NB4 (cell line): Measurements from ENCODE around the gene LRRC61.

Experiments used
- DNase-seq: peaks from one replicate; pipeline ENCODE4 v3.0.0; 2010; ENCODE audit warnings: low read depth
- H3K4me3 ChIP-seq: one replicate; pipeline ENCODE4 v1.5.1; 2011; ENCODE audit warnings: mild to moderate bottlenecking, low read depth, low read length, moderate library complexity
- CTCF ChIP-seq: IDR thresholded peaks from one replicate; pipeline ENCODE4 v1.5.1; 2012; ENCODE audit warnings: low read depth, low read length
- MAX ChIP-seq: IDR thresholded peaks from 2 replicates; pipeline ENCODE4 v1.6.1; 2011; ENCODE audit warnings: low read depth, low read length
- MYC ChIP-seq: IDR thresholded peaks from 2 replicates; pipeline ENCODE4 v1.6.1; 2011; ENCODE audit warnings: low read depth, low read length
- POLR2A ChIP-seq: IDR thresholded peaks from 2 replicates; pipeline ENCODE4 v1.6.1; 2011; ENCODE audit warnings: mild to moderate bottlenecking; ENCODE audit not compliant: insufficient read length; ENCODE audit errors: extremely low read depth

LRRC61 gene

GRCh38 chr7:150377635-150378034 is 54.5 kb downstream of the LRRC61 start:
- no peak for TF ChIP-seq MAX
- TF ChIP-seq CTCF, result no peak
- TF ChIP-seq POLR2A, result no peak
- TF ChIP-seq MYC, result no peak
- no peak overlapping the region for H3K4me3 ChIP-seq
- DNase-seq, result no peak

- peak; percentile 92 for DNase-seq
- peak overlapping the region; percentile 72 for H3K4me3 ChIP-seq
- TF ChIP-seq POLR2A (peak; percentile 11), MYC (no peak), CTCF (peak; percentile 35), MAX (peak; percentile 5; the same call in 1 of the 2 replicates)
Observed at GRCh38 chr7:150378115-150378852, 55.1 kb downstream of the LRRC61 start.

GRCh38 chr7:150378853-150379440 is 55.8 kb downstream of the LRRC61 start, which contains the start of gene ZNF775:
TSS of gene ZNF775 (plus strand) at chr7:150379330. CDS start at chr7:150388471, 9,141 bp downstream.
- H3K4me3 ChIP-seq, result peak within 1 kb of the TSS; percentile 78
- peak; percentile 99 for DNase-seq
- TF ChIP-seq MYC (0 out of 2 replicates have a peak, but pooled peaks have one; percentile 14), CTCF (no peak), POLR2A (peak; percentile 93)

GRCh38 chr7:150379441-150380379 is 56.6 kb downstream of the LRRC61 start:
- peak overlapping the region; percentile 78 for H3K4me3 ChIP-seq
- DNase-seq, result peak; percentile 59
- TF ChIP-seq MAX (no peak), MYC (no peak), POLR2A (no peak), CTCF (no peak)

GRCh38 chr7:150380463-150380862 is 57.3 kb downstream of the LRRC61 start:
- H3K4me3 ChIP-seq, result peak overlapping the region; percentile 78
- TF ChIP-seq CTCF (no peak), MAX (no peak), MYC (no peak), POLR2A (no peak)

More at GRCh38 chr7:150380463-150380862, 57.3 kb downstream of the LRRC61 start:
- DNase-seq, result no peak
